Activated CD4-positive, alpha-beta T cell treated with anti-CD3 and anti-CD28 coated beads for 4 hours (primary cell): Measurements from ENCODE around the gene POC1A.

Experiments
- DNase-seq, 2 donors: peaks; one replicate each; pipeline ENCODE4 v3.0.0-alpha.2; 2020

Gene POC1A

GRCh38 chr3:52126500-52126899 lies 27.7 kb downstream of the POC1A start:
- DNase-seq: no peak

GRCh38 chr3:52126036-52126435 lies 28.2 kb downstream of the POC1A start:
- DNase-seq: no peak

GRCh38 chr3:52124766-52125165 lies 29.5 kb downstream of the POC1A start:
- no peak for DNase-seq

GRCh38 chr3:52124126-52124525 lies 30.1 kb downstream of the POC1A start:
- DNase-seq: no peak

- DNase-seq: peak; percentile 63 to 78
Measured at GRCh38 chr3:52123106-52123725, 31.0 kb downstream of the POC1A start.

- no peak for DNase-seq
Measured at GRCh38 chr3:52122491-52122890, 31.7 kb downstream of the POC1A start.

GRCh38 chr3:52121813-52122212 lies 32.4 kb downstream of the POC1A start:
- DNase-seq: no peak

GRCh38 chr3:52121464-52121805 lies 32.8 kb downstream of the POC1A start:
- DNase-seq: no peak

- no peak for DNase-seq
Measured at GRCh38 chr3:52120556-52121463, 33.4 kb downstream of the POC1A start.

GRCh38 chr3:52119826-52120225 lies 34.4 kb downstream of the POC1A start:
- DNase-seq: no peak

- no peak for DNase-seq
Measured at GRCh38 chr3:52119099-52119498, 35.1 kb downstream of the POC1A start.

- no peak for DNase-seq
Measured at GRCh38 chr3:52118156-52118875, 35.9 kb downstream of the POC1A start.

GRCh38 chr3:52117537-52117936 lies 36.7 kb downstream of the POC1A start:
- DNase-seq: no peak

- no peak for DNase-seq
Measured at GRCh38 chr3:52112056-52112455, 42.2 kb downstream of the POC1A start.

- DNase-seq: no peak
Measured at GRCh38 chr3:52110502-52110901, 43.7 kb downstream of the POC1A start.

GRCh38 chr3:52109611-52110301 lies 44.5 kb downstream of the POC1A start:
- DNase-seq: no peak

- DNase-seq: no peak
Measured at GRCh38 chr3:52108302-52109232, 45.7 kb downstream of the POC1A start.

GRCh38 chr3:52106951-52107611 lies 47.1 kb downstream of the POC1A start:
- no peak for DNase-seq

GRCh38 chr3:52104684-52105640 lies 49.3 kb downstream of the POC1A start:
- no peak for DNase-seq

GRCh38 chr3:52102934-52103333 lies 51.3 kb downstream of the POC1A start:
- no peak for DNase-seq
